Measurements from ENCODE around the gene VAPB.
"Not testable (repeated sequence)": the region's sequence is repeated elsewhere in the genome, so short reads cannot be mapped to it uniquely, and the experiment has no call there.

Gene VAPB

GRCh38 chr20:58407966-58408557 lies 19.0 kb downstream of the VAPB start:
- DNase-seq, result no peak

- no peak for DNase-seq
These were observed 19.7 kb downstream of the VAPB start for GRCh38 chr20:58408603-58409246.

- DNase-seq, result not testable (repeated sequence)
These were observed 25.2 kb downstream of the VAPB start for GRCh38 chr20:58414216-58414615.

GRCh38 chr20:58414786-58415185 lies 25.8 kb downstream of the VAPB start:
- not testable (repeated sequence) for DNase-seq

- no peak for DNase-seq
These were observed 27.0 kb downstream of the VAPB start for GRCh38 chr20:58416057-58416456.

GRCh38 chr20:58416835-58417234 lies 27.8 kb downstream of the VAPB start:
- no peak for DNase-seq

GRCh38 chr20:58417438-58417837 lies 28.4 kb downstream of the VAPB start:
- DNase-seq, result no peak

GRCh38 chr20:58418949-58419748 lies 30.1 kb downstream of the VAPB start:
- DNase-seq, result no peak

- no peak for DNase-seq
These were observed 31.9 kb downstream of the VAPB start for GRCh38 chr20:58420798-58421496.

GRCh38 chr20:58421497-58421850 lies 32.4 kb downstream of the VAPB start:
- DNase-seq, result no peak

GRCh38 chr20:58424218-58424969 lies 35.4 kb downstream of the VAPB start:
- DNase-seq, result no peak

GRCh38 chr20:58427571-58427970 lies 38.5 kb downstream of the VAPB start:
- not testable (repeated sequence) for DNase-seq

GRCh38 chr20:58428364-58428763 lies 39.3 kb downstream of the VAPB start:
- no peak for DNase-seq

- DNase-seq, result no peak
These were observed 40.3 kb downstream of the VAPB start for GRCh38 chr20:58429303-58429702.

- DNase-seq, result no peak
These were observed 42.1 kb downstream of the VAPB start for GRCh38 chr20:58431134-58431533.

GRCh38 chr20:58432186-58432954 lies 43.3 kb downstream of the VAPB start:
- no peak for DNase-seq

GRCh38 chr20:58433029-58433647 lies 44.1 kb downstream of the VAPB start:
- DNase-seq, result no peak

GRCh38 chr20:58433759-58434158 lies 44.7 kb downstream of the VAPB start:
- no peak for DNase-seq

- DNase-seq, result no peak
These were observed 45.3 kb downstream of the VAPB start for GRCh38 chr20:58434326-58434725.

GRCh38 chr20:58435237-58435636 lies 46.2 kb downstream of the VAPB start:
- DNase-seq, result no peak

GRCh38 chr20:58436868-58437645 lies 48.0 kb downstream of the VAPB start:
- DNase-seq, result no peak
